HCT116 (cell line): Measurements from ENCODE around the gene FTL. TPM values are rescaled to one million over a fixed set of nuclear protein-coding genes. Genes with fewer than 3 reads are reported as not detected.

Experiments
- ATAC-seq: fragments of 200-7000 bp; cut with Tn5 transposase; 2 replicates; pipeline ENCODE4 v1.9.1; 2020; ENCODE audit warnings: mild to moderate bottlenecking, moderate library complexity
- BruUV-seq: library from RNA; stranded (reverse); fragments of 400-500 nt; replicated peaks from 2 replicates; lab custom pipeline; 2021; lab: Mats Ljungman, UMichigan
- CTCF ChIA-PET: fragments of 300-600 bp; sonication (Branson Sonifier 250); formaldehyde crosslinking; loops from one replicate; lab custom pipeline; 2021; ENCODE audit warnings: antibody characterized with exemption; lab: Charles Lee
- POLR2A ChIA-PET: fragments of 300-600, 350-600 bp; sonication (Branson Sonifier 250); formaldehyde crosslinking; loops from one replicate; lab custom pipeline; 2021; ENCODE audit warnings: antibody characterized with exemption; lab: Charles Lee
- RAD21 ChIA-PET, 2 experiments: fragments of 300-600 bp; sonication (Branson Sonifier 250); formaldehyde crosslinking; loops; one replicate each; lab custom pipeline; 2023; ENCODE audit warnings: low total read pairs in 2 of 2; ENCODE audit not compliant: uncharacterized antibody in 2 of 2, unreplicated experiment in 2 of 2, low non-redundant PET in 1 of 2; lab: Charles Lee
- DNase-seq: peaks from one replicate; pipeline ENCODE4 v3.0.0-alpha.2; 2010; ENCODE audit warnings: low read depth, low spot score
- H2AFZ ChIP-seq: fragments of 200-600 bp; shearing (Covaris generic), sonication (generic); 2 replicates; pipeline ENCODE4 v1.6.1; 2017; ENCODE audit warnings: low read depth, mixed run types, mixed read lengths, antibody characterized with exemption, low read length; ENCODE audit not compliant: poor library complexity, severe bottlenecking
- H3K27ac ChIP-seq: 2 replicates; pipeline ENCODE4 v1.5.1; 2012; ENCODE audit warnings: low read depth, low read length
- H3K27me3 ChIP-seq: fragments of 200-600 bp; sonication (generic); 2 replicates; pipeline ENCODE4 v1.6.1; 2016; ENCODE audit warnings: mixed run types, low read length, mixed read lengths; ENCODE audit not compliant: insufficient read depth
- H3K36me3 ChIP-seq, 2 experiments: fragments of 200-500 bp in 1 of 2; fragments of 200-600 bp in 1 of 2; sonication (Bioruptor generic) in 1 of 2; sonication (generic) in 1 of 2; 2 replicates each; pipeline versions ENCODE4 v1.5.1 to v1.6.1; 2014 to 2016; ENCODE audit warnings: low read length in 2 of 2, inconsistent platforms in 1 of 2, mixed read lengths in 1 of 2, mixed run types in 1 of 2; ENCODE audit not compliant: insufficient read depth in 2 of 2, control insufficient read depth in 1 of 2
- H3K4me1 ChIP-seq, 2 experiments: fragments of 200-600 bp in 1 of 2; sonication (generic) in 1 of 2; 2 replicates each; pipeline versions ENCODE4 v1.5.1 to v1.6.1; 2012 to 2017; ENCODE audit warnings: low read length in 2 of 2, inconsistent platforms in 1 of 2, mild to moderate bottlenecking in 1 of 2, mixed read lengths in 1 of 2, mixed run types in 1 of 2, moderate library complexity in 1 of 2; ENCODE audit not compliant: insufficient read depth in 2 of 2, control insufficient read depth in 1 of 2
- H3K4me2 ChIP-seq: fragments of 200-600 bp; sonication (generic); 2 replicates; pipeline ENCODE4 v1.6.1; 2017; ENCODE audit warnings: mixed run types, low read length, mixed read lengths
- H3K4me3 ChIP-seq, 2 experiments: fragments of 200-600 bp in 1 of 2; sonication (generic) in 1 of 2; replicated peaks in 1 of 2; 2 replicates each; pipeline ENCODE4 v1.5.1; 2011 to 2016; ENCODE audit warnings: low read length in 2 of 2, control low read depth in 1 of 2, low read depth in 1 of 2, mild to moderate bottlenecking in 1 of 2, mixed read lengths in 1 of 2, mixed run types in 1 of 2
- H3K79me2 ChIP-seq: fragments of 200-600 bp; sonication (generic); 2 replicates; pipeline ENCODE4 v1.6.1; 2017; ENCODE audit warnings: mild to moderate bottlenecking, mixed run types, low read length, moderate library complexity, mixed read lengths; ENCODE audit not compliant: insufficient read depth
- H3K9ac ChIP-seq: fragments of 200-600 bp; sonication (generic); 2 replicates; pipeline ENCODE4 v1.6.1; 2016; ENCODE audit warnings: low read length, mixed read lengths
- H3K9me2 ChIP-seq: fragments of 200-600 bp; sonication (generic), shearing (Covaris generic); 2 replicates; pipeline ENCODE4 v1.6.1; 2017; ENCODE audit warnings: mixed run types, mild to moderate bottlenecking, moderate library complexity; ENCODE audit not compliant: insufficient read depth
- H3K9me3 ChIP-seq, 2 experiments: fragments of 200-500 bp in 1 of 2; fragments of 200-600 bp in 1 of 2; sonication (Bioruptor generic) in 1 of 2; sonication (generic) in 1 of 2; 2 replicates each; pipeline ENCODE4 v1.6.1; 2014 to 2017; ENCODE audit warnings: low read length in 2 of 2, mixed read lengths in 2 of 2, inconsistent platforms in 1 of 2, low read depth in 1 of 2, mild to moderate bottlenecking in 1 of 2, mixed run types in 1 of 2, moderate library complexity in 1 of 2; ENCODE audit not compliant: control insufficient read depth in 1 of 2, insufficient read depth in 1 of 2
- H4K20me1 ChIP-seq: fragments of 200-600 bp; sonication (generic), shearing (Covaris generic); 2 replicates; pipeline ENCODE4 v1.6.1; 2017; ENCODE audit warnings: mixed run types, mild to moderate bottlenecking, moderate library complexity; ENCODE audit not compliant: insufficient read depth
- ZBTB33 ChIP-seq: IDR thresholded peaks from 2 replicates; pipeline ENCODE4 v1.6.1; 2011; ENCODE audit warnings: mild to moderate bottlenecking, low read length, moderate library complexity; ENCODE audit not compliant: insufficient replicate concordance; ENCODE audit errors: extremely low read depth
- intact Hi-C: fragments of 100-400 bp; cut with micrococcal nuclease; formaldehyde crosslinking; loops from 2 replicates; pipeline ENCODE4 v1.10.0; 2022
- total RNA-seq: library from RNA; stranded (reverse); gene quantifications from one replicate; pipeline ENCODE4 v1.2.1, GENCODE V29; 2021; ENCODE audit not compliant: unreplicated experiment
- TF ChIP-seq, protein P1 (sequence below): IDR thresholded peaks from 2 replicates; pipeline ENCODE4 v1.6.1; 2012; ENCODE audit warnings: low read depth

The FTL gene
- total RNA-seq, 1 experiment from 2014 or later, result 1,885 TPM

DNA sequence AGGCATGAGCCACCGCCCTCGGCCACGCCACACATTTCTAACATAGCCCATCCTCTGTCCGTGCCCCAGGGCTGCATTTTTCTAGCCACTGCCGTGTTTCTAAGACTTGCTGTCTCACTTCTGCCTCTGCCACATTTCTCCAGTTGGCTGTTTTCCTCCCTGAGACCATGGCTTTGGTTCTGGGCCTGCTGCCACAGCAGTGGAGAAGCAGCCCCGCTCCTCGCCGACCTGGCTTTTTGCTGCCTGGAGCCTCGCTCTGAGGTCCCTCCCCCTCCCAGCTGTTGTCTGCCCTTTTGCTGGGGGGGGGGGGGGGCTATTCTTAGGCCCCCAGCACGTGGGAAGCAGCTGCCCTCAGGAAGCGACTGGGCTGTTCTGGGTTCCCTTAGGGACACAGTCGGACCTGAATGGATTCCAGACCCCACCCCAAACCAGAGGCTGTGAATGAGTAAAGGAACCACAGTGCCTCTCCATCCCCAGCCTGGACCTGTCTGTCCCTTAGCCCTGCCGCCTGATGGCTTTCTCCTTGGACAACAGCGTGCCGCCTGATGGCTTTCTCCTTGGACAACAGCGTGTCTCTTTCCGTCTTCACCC lies 24.7 kb downstream of the FTL start:
- no peak overlapping the region for H3K27ac ChIP-seq
- RAD21 ChIA-PET, result interaction anchor here in 1 of 2 experiments (0.7 kb wide), 1 partner anchor 277 kb away, joined by 3 read pairs; no protein-coding TSS in a partner anchor
- peaks cover 14 to 17% of the 10 kb centered on the region in 2 experiments; a peak in 2 of 4 replicates for H3K36me3 ChIP-seq
- peaks cover 37% of the 10 kb centered on the region for H3K79me2 ChIP-seq
- H3K9me3 ChIP-seq, result no peaks in the 10 kb centered on the region
- no peak for TF ChIP-seq ZBTB33
- TF ChIP-seq, protein P1, sequence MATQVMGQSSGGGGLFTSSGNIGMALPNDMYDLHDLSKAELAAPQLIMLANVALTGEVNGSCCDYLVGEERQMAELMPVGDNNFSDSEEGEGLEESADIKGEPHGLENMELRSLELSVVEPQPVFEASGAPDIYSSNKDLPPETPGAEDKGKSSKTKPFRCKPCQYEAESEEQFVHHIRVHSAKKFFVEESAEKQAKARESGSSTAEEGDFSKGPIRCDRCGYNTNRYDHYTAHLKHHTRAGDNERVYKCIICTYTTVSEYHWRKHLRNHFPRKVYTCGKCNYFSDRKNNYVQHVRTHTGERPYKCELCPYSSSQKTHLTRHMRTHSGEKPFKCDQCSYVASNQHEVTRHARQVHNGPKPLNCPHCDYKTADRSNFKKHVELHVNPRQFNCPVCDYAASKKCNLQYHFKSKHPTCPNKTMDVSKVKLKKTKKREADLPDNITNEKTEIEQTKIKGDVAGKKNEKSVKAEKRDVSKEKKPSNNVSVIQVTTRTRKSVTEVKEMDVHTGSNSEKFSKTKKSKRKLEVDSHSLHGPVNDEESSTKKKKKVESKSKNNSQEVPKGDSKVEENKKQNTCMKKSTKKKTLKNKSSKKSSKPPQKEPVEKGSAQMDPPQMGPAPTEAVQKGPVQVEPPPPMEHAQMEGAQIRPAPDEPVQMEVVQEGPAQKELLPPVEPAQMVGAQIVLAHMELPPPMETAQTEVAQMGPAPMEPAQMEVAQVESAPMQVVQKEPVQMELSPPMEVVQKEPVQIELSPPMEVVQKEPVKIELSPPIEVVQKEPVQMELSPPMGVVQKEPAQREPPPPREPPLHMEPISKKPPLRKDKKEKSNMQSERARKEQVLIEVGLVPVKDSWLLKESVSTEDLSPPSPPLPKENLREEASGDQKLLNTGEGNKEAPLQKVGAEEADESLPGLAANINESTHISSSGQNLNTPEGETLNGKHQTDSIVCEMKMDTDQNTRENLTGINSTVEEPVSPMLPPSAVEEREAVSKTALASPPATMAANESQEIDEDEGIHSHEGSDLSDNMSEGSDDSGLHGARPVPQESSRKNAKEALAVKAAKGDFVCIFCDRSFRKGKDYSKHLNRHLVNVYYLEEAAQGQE, result no peak
- no peak overlapping the region for H2AFZ ChIP-seq
- no peak overlapping the region for H3K9ac ChIP-seq
- intact Hi-C loops, result no loop called here
- peaks cover 7 to 13% of the 10 kb centered on the region in 2 experiments; a peak in 3 of 4 replicates for H3K4me1 ChIP-seq
- no peaks in the 10 kb centered on the region for H3K9me2 ChIP-seq
- no peak overlapping the region for H3K4me3 ChIP-seq
- no TSS peak for BruUV-seq
- CTCF ChIA-PET, result no interaction called here
- DNase-seq (no peak), ATAC-seq (no peak)
- POLR2A ChIA-PET, result no interaction called here
- H4K20me1 ChIP-seq, result no peaks in the 10 kb centered on the region
- H3K27me3 ChIP-seq, result no peaks in the 10 kb centered on the region
- H3K4me2 ChIP-seq, result no peak overlapping the region
